Neural cell (in vitro differentiated cells): Measurements from ENCODE around the gene DIP2C. TPM values are rescaled to one million over a fixed set of nuclear protein-coding genes. Genes with fewer than 3 reads are reported as not detected.

Source experiments
- H2AFZ ChIP-seq: fragments of 200-600, 300-800 bp; sonication (generic), shearing (Covaris generic); 2 replicates; pipeline ENCODE4 v1.6.0; 2014; ENCODE audit warnings: low read depth, mild to moderate bottlenecking, antibody characterized with exemption, low read length, moderate library complexity
- H3F3A ChIP-seq: fragments of 200-600 bp; shearing (Covaris generic); 2 replicates; pipeline ENCODE4 v1.6.1; 2016; ENCODE audit warnings: mild to moderate bottlenecking, moderate library complexity, mixed read lengths, antibody characterized with exemption, low read length; ENCODE audit not compliant: insufficient read depth, poor library complexity, severe bottlenecking
- H3K27ac ChIP-seq: fragments of 200-600, 300-800 bp; sonication (generic), shearing (Covaris generic); 2 replicates; pipeline ENCODE4 v1.5.1; 2014; ENCODE audit warnings: mild to moderate bottlenecking, low read length, moderate library complexity
- H3K27me3 ChIP-seq: fragments of 300-800, 200-600 bp; sonication (generic), shearing (Covaris generic); 2 replicates; pipeline ENCODE4 v1.6.0; 2014; ENCODE audit warnings: mild to moderate bottlenecking, low read depth, low read length, moderate library complexity; ENCODE audit not compliant: insufficient read depth
- H3K36me3 ChIP-seq: fragments of 300-800, 200-600 bp; sonication (generic), shearing (Covaris generic); 2 replicates; pipeline ENCODE4 v1.5.1; 2014; ENCODE audit warnings: mild to moderate bottlenecking, antibody characterized with exemption, low read length, moderate library complexity; ENCODE audit not compliant: insufficient read depth
- H3K4me2 ChIP-seq: fragments of 300-800, 200-600 bp; sonication (generic), shearing (Covaris generic); 2 replicates; pipeline ENCODE4 v1.6.0; 2014; ENCODE audit warnings: mild to moderate bottlenecking, low read length
- H3K4me3 ChIP-seq: fragments of 300-800, 200-600 bp; sonication (generic), shearing (Covaris generic); 2 replicates; pipeline ENCODE4 v1.5.1; 2014; ENCODE audit warnings: mild to moderate bottlenecking, low read length, moderate library complexity
- H3K79me2 ChIP-seq: fragments of 200-600 bp; shearing (Covaris generic); replicated peaks from 2 replicates; pipeline ENCODE4 v1.6.0; 2014; ENCODE audit warnings: mild to moderate bottlenecking, low read length, moderate library complexity; ENCODE audit not compliant: insufficient read depth
- H3K9ac ChIP-seq: fragments of 300-800, 200-600 bp; sonication (generic), shearing (Covaris generic); 2 replicates; pipeline ENCODE4 v1.6.1; 2016; ENCODE audit warnings: mild to moderate bottlenecking, low read length, mixed read lengths
- H3K9me2 ChIP-seq: fragments of 200-600 bp; shearing (Covaris generic); 2 replicates; pipeline ENCODE4 v1.6.1; 2016; ENCODE audit warnings: mild to moderate bottlenecking, low read length, mixed read lengths; ENCODE audit not compliant: insufficient read depth
- H3K9me3 ChIP-seq: fragments of 200-600, 300-800 bp; sonication (generic), shearing (Covaris generic); 2 replicates; pipeline ENCODE4 v1.6.1; 2016; ENCODE audit warnings: mild to moderate bottlenecking, mixed run types, low read length, moderate library complexity, mixed read lengths
- H4K20me1 ChIP-seq: fragments of 200-600 bp; shearing (Covaris generic); 2 replicates; pipeline ENCODE4 v1.6.1; 2016; ENCODE audit warnings: mild to moderate bottlenecking, mixed run types; ENCODE audit not compliant: insufficient read depth
- EZH2 ChIP-seq: fragments of 200-600, 300-800 bp; shearing (Covaris generic), sonication (generic); IDR thresholded peaks from 2 replicates; pipeline ENCODE4 v1.6.1; 2014; ENCODE audit warnings: antibody characterized with exemption, low read length, borderline replicate concordance, mild to moderate bottlenecking; ENCODE audit not compliant: insufficient read depth, poor library complexity, severe bottlenecking
- MXI1 ChIP-seq: fragments of 450-650 bp; conservative IDR thresholded peaks from 2 replicates; pipeline ENCODE4 v1.6.1; 2014; ENCODE audit warnings: antibody characterized with exemption, mild to moderate bottlenecking; ENCODE audit not compliant: poor library complexity, severe bottlenecking
- POLR2AphosphoS5 ChIP-seq: IDR thresholded peaks from 2 replicates; pipeline ENCODE4 v1.6.1; 2012
- RAD21 ChIP-seq: fragments of 450-650 bp; conservative IDR thresholded peaks from 2 replicates; pipeline ENCODE4 v1.6.1; 2014; ENCODE audit warnings: antibody characterized with exemption, mild to moderate bottlenecking, moderate library complexity
- REST ChIP-seq: IDR thresholded peaks from 2 replicates; pipeline ENCODE4 v1.6.1; 2012; ENCODE audit warnings: borderline replicate concordance
- TAF1 ChIP-seq: IDR thresholded peaks from 2 replicates; pipeline ENCODE4 v1.6.1; 2012; ENCODE audit warnings: low read depth
- polyA plus RNA-seq: library from polyadenylated mRNA; depleted of rRNA; stranded (reverse); fragments of >200 nt; gene quantifications from 2 replicates; pipeline ENCODE4 v1.2.3, GENCODE V29; 2014
- TF ChIP-seq, protein P1 (sequence below): fragments of 450-650 bp; IDR thresholded peaks from 2 replicates; pipeline ENCODE4 v1.5.1; 2014; ENCODE audit warnings: antibody characterized with exemption, mild to moderate bottlenecking, moderate library complexity; ENCODE audit not compliant: poor library complexity, severe bottlenecking

DIP2C gene
- polyA plus RNA-seq, 1 donor from 2014 or later = 24.1 TPM

- H3K36me3 ChIP-seq = no peaks in the 10 kb centered on the region
- no peak overlapping the region for H3K9ac ChIP-seq
- H3K9me3 ChIP-seq = no peaks in the 10 kb centered on the region
- peaks cover 17% of the 10 kb centered on the region for H4K20me1 ChIP-seq
- H3K9me2 ChIP-seq = no peaks in the 10 kb centered on the region
- no peak overlapping the region for H3K27ac ChIP-seq
- peaks cover 70% of the 10 kb centered on the region for H3K79me2 ChIP-seq
- no peaks in the 10 kb centered on the region for H3K27me3 ChIP-seq
- no peak overlapping the region for H3K4me2 ChIP-seq
- no peak for TF ChIP-seq EZH2
- TF ChIP-seq RAD21 = no peak
- TF ChIP-seq REST = no peak
- no peak for TF ChIP-seq MXI1
- TF ChIP-seq, protein P1, sequence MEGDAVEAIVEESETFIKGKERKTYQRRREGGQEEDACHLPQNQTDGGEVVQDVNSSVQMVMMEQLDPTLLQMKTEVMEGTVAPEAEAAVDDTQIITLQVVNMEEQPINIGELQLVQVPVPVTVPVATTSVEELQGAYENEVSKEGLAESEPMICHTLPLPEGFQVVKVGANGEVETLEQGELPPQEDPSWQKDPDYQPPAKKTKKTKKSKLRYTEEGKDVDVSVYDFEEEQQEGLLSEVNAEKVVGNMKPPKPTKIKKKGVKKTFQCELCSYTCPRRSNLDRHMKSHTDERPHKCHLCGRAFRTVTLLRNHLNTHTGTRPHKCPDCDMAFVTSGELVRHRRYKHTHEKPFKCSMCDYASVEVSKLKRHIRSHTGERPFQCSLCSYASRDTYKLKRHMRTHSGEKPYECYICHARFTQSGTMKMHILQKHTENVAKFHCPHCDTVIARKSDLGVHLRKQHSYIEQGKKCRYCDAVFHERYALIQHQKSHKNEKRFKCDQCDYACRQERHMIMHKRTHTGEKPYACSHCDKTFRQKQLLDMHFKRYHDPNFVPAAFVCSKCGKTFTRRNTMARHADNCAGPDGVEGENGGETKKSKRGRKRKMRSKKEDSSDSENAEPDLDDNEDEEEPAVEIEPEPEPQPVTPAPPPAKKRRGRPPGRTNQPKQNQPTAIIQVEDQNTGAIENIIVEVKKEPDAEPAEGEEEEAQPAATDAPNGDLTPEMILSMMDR = no peak
- no peak for TF ChIP-seq POLR2AphosphoS5
- no peak overlapping the region for H3K4me3 ChIP-seq
- H3F3A ChIP-seq = no peaks in the 10 kb centered on the region
- H2AFZ ChIP-seq = no peak overlapping the region
Observed at GRCh38 chr10:667096-667495, 22.4 kb downstream of the DIP2C start.

- H3K27me3 ChIP-seq = no peaks in the 10 kb centered on the region
- H3K4me2 ChIP-seq = no peak overlapping the region
- H3K79me2 ChIP-seq = peaks cover 74% of the 10 kb centered on the region
- peaks cover 15% of the 10 kb centered on the region for H4K20me1 ChIP-seq
- H2AFZ ChIP-seq = no peak overlapping the region
- TF ChIP-seq, protein P1 = no peak
- TF ChIP-seq POLR2AphosphoS5 (no peak), TAF1 (no peak)
- no peaks in the 10 kb centered on the region for H3K9me2 ChIP-seq
- no peak overlapping the region for H3K9ac ChIP-seq
- no peak overlapping the region for H3K27ac ChIP-seq
- H3K9me3 ChIP-seq = no peaks in the 10 kb centered on the region
- no peak overlapping the region for H3K4me3 ChIP-seq
- H3F3A ChIP-seq = no peaks in the 10 kb centered on the region
- no peaks in the 10 kb centered on the region for H3K36me3 ChIP-seq
Observed at GRCh38 chr10:666237-667012, 23.0 kb downstream of the DIP2C start.
